Eye (tissue), 1 donor: ENCODE results near the gene BRINP2.

Experiments
- DNase-seq: peaks from one replicate; pipeline ENCODE4 v3.0.0-alpha.2; 2015

BRINP2 gene

DNA sequence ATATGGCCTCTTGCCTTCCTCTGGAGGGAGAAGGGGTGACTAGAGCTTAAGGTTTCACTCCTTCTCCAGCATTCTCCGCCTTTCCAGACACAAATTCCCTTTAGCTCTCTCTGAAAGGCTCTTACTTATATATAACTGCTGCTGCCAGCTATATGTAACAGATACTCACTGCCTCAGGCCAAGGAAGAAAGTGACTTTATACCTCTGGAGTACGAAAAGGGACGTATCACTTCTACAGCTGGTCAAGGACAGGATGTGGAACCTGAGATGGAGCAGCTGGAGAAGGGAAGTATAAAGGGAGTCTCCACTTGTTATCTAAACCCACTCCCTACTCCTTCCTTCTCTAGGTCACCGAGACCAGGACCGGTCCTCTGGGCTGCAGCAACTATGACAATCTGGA is 102.4 kb downstream of the BRINP2 start:
- DNase-seq = no peak

DNA sequence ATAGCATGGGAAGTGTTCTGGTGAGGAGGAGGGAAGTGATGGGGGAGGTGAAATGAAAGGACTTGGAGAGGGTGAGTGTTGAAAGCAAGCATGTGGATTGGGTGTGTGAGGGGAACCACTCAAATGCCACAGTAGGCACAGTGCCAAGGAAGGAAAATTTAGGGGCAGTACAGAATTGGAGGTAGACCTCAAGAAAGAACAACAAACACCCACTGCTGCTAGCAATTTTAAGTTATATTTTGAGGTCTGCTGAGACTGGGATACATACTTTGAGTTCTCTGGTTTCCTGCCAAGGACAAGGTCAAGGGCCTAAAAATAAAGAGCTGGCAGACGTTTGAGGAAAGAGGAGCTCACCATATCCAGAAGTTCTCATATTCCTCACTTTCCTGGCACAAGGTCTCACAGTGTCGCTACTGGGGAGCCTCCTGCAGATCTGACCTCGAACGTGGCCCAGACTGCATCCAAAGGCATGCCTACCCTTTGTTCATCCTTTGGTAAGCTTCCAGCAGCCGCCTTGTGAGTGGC is 104.0 kb downstream of the BRINP2 start:
- peak; percentile 35 for DNase-seq

DNA sequence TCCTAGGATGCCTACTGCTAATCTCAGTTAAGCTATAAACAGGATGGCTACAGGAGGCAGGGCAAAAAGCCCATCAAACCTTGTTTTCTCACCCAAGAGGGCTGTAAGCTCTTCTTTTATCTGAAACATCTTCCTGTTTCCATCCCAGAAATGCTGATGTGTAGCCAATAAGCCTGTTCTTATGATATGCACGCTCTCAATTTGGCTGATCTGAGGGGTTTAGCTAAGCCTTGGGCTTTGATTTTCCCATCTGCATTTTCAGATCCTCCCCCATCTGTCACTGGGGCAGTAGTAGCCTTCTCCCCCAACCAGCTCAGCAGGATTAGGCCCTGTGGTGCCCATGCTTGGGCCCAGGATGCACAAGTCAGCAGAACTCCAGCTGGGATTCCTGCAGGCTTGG is 105.0 kb downstream of the BRINP2 start:
- DNase-seq = no peak

DNA sequence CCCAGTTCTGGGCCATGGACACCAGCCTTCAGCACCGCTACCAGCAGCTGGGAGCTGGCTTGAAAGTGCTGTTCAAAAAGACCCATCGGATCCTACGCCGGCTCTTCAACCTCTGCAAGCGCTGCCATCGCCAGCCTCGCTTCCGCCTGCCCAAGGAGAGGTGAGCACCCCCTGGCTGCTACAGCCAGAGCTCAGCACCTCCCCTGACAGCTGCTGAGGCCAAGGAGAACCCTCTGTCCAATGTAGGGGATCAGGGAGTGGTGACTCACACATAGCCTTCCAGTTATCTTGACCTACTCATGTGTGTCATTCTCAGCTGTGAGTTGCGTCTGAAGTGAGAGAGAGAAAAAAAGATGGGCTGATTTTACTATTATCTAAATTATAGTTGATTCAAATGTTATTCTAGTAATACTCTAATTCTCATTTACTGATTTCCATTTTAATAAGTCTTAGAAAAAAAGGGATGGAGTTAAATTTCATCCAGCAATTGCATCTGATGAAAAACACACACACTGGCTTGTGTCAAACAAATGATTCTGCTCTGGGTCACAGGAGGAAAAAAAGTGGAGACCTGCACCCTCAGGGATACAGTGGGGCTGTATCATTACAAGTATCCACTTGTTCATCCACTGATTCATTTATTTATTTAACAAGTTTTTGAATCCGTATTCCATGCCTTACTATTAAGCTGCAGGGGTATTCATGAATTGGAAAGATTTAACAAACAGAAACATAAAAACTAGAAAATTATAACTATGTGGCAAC is 108.0 kb downstream of the BRINP2 start:
- no peak for DNase-seq

DNA sequence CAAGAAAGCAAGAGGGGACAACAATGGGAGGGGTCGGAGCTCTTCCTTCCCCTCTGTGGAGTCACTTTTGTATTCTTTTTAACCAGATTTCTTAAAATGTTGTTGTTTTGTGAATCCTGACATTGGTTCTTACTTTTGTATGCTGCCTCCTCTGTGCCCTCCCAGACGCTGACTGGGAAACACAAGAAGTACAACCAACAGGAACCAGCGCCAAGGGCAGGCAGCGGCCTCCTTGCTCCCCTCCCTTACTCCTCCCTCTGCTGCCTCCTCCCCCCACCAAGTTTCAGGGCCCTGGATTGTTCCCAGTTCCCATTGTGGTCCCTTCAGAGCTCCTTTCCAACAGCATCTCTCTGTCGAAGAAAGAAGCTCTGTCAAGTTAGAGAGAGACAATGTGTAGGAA is 111.1 kb downstream of the BRINP2 start:
- DNase-seq = no peak

DNA sequence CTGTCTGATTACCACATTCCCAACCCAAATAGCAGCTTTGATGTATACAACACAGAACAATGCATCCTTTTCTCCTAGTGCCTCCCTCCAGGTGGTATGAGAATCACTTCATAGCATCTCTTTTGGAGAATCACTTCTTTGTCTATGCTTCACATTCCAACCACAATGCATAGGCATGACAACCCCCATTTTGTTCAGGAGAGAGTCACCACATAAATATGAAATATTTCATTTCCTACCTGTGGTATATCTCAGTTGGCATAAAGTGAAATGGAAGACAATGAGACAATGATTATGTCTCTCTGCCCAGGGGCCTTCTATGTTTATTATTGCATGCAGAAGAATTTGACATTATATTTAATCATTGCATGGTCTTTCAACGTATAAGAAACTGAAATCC is 112.2 kb downstream of the BRINP2 start:
- DNase-seq = no peak

DNA sequence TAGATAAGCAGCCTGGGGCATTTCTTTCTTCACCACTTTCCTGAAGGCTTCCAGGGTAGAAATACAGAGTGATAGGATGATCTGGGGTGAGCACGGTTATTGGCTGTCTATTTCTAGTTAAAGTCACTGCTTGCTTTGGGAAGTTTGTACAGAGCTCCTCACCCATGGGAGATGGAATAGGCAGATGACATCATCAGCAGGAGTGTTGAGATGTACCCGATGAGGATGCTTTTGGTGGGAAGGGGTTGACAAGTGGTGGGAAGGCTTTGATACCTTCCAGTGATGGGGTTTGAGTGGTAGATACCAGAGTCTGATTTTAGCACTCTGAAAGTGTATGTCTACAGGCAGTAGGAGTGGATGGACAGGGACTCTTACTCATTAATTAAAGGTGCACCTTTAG is 112.6 kb downstream of the BRINP2 start:
- no peak for DNase-seq

DNA sequence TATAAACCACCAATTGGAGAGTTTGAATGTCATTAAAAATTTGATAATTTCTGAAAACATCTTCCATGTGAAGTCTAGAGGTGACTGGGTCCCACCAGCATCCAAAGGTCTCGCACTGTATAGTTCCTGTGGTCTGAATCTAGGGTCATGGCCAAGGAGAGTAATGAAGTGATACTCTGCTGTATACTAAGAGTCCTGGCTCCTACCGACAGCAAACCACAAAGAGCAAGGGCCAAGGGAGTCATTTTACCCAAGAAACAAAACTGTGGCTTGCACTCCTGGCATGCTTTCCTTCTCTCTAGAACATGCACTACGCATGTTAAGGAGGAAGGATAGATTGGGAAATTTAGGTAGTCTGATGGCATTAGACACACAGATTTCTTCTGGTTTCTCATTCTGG is 115.6 kb downstream of the BRINP2 start:
- no peak for DNase-seq

DNA sequence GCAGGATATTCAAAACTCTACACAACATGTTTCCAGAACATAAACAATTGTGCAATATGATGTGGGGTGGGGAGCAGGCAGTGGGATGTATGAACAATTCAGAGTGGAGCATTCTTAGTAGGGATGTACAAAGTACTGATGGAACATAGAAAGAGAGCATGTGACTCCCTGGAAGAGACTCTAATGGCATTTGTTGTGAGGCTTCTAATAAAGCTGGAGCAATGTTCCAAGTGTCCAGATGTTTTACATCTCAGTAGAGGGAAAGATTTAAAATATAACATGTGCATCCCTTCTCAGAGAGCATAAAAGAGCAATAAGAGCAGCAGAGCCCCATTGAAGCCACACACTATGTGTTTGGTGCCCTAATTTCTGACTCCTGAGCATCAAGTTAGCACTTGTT is 116.5 kb downstream of the BRINP2 start:
- DNase-seq = no peak

DNA sequence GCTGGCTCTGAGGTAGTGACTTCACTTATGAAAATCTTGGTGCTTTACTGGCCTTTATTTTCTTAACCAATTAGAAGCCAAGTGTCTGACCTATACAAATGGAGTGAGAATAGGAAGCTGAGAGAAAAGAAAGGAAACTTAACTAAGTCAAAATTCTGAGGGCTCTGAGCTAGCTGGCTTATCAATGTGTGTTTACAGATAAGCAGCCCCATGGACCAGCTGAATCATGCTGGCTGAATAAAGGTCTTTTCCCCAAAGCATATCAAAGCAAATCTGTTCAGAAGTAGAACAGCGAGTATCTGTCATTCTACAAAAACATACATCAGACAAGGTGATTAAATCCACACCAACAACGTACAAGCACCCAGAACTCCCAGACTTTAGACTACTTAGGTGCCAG is 117.2 kb downstream of the BRINP2 start:
- DNase-seq = no peak

DNA sequence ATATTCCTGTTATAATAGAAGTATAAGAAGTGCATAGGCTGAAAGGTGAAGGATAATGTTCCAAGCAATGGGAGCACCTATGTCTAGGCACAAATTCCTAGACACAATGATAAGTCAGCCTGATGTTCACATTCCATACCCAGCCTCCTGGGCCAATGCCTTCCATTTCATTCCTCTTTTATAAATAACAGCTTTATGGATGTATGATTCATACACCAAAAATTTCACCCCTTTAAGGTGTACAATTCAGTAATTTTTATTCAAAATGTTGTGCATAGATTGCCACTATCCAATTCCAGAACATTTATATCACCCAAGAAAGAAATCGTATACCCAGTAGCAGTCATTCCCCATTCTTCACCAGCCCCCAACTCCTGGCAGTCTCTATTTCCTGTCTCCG is 118.8 kb downstream of the BRINP2 start:
- no peak for DNase-seq

DNA sequence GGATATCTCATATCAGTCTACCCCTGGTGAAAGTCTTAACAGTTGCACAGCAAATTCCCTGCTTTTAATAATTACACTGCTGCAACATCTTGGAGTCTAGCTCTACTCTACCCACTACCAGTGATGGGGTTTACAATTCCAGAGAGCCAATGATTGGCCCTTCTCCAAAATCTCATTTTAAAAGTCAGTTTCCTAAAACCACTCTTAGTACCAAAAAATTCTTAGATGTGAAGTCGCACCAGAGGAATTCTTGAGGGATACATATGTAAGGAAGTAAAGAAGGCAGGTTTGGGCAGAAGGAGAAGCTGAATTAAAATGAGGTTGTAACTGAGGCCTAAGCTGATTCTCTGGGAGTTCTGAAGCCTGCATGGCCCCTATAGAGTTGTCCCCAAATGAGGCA is 129.7 kb downstream of the BRINP2 start:
- no peak for DNase-seq

DNA sequence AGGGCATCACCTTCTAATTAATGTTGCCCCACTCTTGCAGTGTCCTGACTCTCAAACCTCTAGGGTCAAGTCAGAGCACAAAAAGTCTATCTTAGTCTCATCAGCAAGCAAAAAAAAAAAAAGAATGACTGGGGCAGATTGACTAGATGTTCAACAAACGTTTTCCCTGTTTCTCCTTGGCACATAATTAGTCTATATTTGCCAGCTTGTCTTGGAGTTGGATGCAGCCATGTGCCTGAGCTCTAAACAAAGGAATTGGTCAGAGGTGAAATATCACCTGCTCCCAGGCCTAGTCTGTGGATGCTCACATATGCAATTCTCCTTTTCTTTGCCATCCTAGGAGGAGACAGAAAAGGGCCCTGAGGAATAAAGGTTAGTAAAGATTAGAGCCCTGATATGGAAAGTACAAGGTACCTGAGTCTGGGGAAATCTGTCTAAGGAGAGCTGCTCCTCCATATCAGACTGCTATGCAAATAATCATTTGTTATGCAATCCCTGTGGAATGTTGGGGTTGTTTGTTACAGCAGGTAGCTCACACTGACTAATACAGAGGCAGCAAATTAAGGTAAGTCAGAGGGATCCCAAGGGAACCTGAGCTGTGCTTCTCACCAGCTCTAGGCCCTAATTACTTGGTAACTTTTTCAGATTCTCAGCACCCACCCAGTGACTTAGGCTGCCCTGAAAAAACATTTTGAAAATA is 130.8 kb downstream of the BRINP2 start:
- no peak for DNase-seq

DNA sequence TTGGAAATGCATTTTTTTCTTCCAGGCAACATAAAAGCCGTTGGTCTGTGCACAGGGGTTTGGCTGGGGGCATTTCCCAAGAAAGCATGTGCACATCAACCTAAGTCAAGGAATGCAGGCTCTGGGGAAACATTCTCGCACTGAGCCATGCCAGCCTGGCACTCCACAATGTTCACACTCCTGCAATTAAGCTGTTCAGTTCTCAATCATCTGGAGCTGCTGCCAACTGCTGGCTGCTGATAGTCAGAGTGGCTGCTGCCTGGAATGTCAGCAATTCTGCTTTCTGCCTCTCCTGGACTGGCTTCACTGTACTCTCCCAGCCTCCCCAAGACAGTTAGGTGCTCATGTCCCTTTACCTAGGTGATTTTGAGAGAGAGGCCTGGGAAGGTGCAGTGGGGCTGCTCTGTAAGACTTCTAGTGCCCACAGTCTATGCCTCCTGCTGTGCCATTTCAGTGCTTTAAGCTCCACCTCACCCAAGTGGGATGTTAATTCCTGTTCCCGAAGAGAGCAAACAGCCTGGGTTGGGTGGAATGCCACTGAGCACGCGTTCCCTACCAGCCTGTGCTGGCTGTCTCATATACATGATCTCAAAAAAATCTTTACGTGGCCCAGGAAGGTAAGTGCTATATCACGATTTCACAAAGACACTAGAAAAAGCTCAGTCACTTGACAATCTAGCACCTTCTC is 131.7 kb downstream of the BRINP2 start:
- DNase-seq = peak; percentile 29

DNA sequence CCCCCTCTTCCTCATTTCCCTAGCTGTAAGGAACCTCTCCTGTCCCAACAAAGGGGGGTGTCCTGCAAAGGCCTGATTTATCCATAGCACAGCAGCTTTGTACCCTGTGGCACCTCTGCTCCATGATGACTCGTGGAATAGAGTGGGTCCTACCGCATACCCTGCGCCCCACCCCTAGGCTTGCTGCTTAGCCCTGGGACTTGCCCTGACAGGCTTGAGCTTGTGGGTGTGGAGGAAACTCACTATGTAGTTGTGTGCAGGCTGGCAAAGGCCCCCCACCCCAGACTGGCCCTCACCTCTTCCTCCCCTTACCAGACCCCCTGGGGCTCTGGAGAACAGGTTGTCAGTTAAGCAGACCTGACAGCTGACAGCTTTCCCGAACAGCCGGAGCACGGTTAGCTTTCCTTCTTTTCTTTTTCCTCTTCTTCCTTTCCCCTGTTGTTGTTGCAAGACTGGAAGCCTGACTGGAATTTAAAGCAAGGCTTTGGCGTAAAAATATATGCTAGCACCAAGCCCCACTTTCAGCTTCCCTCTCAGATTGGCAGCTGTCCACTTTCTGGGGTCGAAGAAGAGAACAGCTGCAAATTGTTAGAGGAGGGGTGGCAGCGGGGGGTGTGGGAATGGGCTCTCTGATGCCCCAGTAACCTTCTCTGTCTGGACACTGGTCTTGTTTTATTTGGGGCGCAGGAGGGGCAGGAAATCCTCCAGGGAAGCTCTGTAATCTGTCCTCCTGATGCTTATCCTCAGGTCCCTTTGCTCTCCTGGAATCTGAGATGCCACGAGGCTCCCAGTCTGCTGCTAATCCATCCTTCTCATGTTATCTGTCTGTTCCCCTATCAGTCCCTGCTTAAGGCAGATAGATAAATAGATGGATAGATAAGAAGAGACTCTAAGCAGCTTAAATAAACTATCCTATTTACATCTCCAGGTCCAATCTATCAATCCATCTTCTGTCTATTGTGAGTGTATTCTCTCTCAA is 134.6 kb downstream of the BRINP2 start:
- DNase-seq = peak; percentile 54

DNA sequence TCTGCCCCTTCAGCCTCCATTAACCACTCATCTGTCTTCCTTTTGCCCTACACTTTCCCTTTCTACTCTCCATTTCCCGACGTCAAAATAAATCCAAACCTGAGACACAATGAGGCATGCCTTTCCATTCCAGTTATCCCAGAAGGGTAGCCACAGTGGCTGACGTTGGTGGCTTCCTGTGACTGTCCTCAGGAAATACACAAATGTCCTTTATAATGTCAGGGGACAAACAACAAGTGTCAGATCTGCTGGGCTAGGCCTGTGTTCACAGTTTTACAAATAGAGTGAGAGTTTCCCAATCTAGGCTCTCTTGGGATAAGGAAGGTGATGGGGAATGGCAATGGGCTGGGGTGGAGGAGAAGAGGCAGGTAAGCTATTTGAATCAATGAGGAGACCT is 135.3 kb downstream of the BRINP2 start:
- DNase-seq = no peak

DNA sequence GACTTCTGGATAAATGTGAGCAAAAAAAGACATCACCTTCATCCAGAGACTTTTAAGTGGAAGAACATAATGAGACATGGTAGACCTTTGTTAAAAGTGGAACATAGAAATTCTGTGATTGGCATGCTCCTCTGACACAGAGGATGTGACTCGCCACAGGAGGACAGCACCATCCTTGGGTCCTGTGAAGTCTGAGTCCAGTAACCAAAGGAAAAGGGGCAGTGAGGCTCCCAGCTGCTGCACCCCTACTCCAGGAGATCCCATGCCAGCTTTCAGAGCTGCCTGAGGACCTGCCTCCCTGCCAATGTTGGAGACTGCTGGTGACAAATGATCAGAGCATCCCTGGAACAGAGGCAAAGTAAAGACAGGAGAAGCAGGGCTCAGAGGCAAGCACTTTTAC is 136.2 kb downstream of the BRINP2 start:
- DNase-seq = no peak

DNA sequence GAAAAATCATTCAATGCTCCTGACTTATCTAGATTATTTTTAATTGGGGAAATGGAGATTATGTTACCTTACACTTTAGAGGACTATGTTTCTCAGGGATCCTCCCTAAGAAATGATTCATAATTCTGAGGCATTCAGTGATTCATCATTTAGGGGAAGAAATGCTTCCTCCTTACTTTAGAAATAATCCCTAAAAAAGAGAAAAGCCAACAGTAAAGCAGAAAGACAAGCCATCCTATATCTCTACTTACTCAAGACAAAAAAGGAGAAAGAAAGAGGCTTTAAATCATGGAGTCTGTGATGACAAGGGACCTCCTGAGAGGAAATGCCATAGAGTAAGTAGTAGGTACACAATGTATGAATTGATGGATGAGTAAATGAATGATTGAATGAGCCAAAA is 137.0 kb downstream of the BRINP2 start:
- DNase-seq = no peak

DNA sequence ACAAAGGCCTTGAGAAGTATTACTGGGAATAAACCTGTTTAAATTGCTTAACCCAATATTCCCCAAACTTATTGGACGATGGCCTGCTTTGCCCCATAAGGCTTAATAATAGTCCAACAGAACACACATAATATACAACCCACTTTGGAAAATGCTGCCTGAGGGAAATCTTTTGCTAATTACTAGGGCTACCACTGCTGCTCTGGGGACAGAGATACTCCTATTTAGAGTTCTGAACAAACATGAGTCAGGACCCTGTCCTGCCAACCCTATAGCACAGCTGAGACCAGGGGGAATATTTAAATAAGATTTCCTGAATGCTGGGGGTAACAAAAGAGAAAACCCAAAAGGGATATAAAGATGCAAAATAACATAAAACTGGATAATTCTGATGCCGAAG is 139.1 kb downstream of the BRINP2 start:
- no peak for DNase-seq

DNA sequence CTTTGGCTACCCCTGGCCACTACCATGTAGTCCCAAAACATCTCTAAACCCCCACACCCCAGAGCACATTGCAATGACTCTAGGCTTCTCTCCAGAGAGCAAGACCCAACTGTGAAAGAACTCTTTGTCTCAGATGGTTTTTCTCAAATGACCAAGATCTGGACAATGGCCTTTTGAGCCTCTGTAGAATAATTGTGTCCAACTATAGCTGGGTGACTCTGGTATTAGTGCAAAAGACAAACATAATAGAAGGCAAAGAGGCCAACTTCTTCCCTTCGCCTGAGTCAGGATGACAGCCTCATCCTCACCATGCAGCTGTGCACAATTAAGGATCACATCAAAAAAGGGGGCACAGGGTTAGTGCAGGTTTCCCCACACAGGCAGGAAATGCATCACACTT is 139.6 kb downstream of the BRINP2 start:
- DNase-seq = peak; percentile 63

DNA sequence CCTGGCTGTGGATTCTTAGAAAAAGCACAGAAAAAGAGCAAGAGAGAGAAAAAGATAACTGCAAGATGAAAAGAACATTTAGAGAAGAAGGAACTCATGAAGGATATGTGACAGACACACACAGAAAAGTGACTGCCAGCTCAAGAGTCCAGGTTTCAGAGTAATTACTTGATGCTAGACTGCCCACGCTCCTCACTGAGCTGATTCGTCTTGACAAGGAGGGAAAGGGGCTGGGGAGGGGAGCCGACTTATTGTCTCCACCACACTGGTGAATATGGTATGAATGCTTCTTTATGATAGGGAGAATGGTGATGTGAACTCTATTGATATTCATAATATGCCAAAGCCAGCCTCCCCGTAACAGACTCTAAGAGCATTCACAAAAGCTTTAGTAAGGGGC is 140.4 kb downstream of the BRINP2 start:
- DNase-seq = peak; percentile 95

DNA sequence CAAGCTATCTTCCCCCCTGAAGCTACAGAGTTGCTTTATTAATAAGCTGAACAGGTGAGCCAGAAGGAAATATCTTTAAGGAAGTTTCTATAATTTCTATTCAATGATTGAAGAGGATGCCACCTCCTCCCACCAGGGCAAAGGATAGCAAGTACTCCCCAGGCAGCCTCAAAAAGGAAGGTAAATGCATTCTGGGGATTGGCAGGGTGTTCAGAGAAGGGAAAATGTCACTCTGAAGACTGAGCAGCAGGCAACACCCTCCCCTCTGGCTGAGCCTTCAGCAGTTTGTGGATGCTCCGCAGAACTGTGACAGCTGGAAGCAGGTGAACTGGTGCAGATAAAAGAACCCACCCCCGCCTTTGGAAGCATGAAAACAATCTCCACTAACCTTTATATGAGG is 140.8 kb downstream of the BRINP2 start:
- peak; percentile 65 for DNase-seq

DNA sequence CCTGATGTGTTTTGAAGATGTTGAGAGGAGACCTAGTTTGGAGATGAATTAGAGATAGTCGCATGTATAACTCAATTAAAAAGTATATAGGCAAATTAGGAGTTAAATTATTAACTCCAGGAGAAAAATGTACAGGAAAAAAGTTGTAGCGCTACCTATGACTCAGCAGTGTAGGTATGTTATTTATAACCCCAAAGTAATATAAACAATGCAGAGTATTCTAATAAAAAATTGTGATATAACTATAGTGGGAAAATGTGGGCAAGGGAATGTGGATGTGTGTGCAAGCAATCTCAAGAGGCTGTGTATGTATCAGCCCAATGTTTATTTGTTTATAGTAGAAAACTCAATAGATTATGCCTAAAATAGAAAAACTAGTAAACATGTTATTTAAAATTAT is 144.5 kb downstream of the BRINP2 start:
- DNase-seq = no peak
